ENCODE results near the gene CHN1.

DNA sequence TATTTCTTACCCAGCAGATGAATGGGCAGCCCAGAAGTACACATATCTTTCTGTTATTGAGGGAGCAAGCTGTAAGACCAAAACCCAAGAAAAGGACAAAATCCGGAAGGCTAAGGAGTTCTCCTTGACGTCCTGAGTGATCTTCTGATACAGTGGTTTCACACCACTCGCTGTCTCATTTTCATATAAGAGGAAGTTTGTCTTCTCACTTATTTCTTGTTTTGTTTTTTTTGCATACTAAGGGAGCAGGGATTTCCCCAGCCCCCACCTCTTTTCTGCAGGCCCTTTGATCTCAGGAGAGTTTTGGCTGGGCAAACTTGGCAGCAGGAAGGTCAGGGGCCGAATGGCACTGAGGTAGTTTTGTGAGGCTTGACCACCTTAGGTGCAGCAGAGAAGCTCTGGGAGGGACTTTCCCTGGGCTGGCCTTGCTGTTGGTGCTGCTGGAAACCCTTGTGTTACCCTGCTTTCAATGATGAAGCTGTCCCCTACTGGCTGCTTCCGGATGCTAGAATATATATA lies 254.2 kb downstream of the CHN1 start:
- no peak for TF ChIP-seq EZH2 (IDR thresholded peaks at IDR 0.05)
- TF ChIP-seq, protein P1, sequence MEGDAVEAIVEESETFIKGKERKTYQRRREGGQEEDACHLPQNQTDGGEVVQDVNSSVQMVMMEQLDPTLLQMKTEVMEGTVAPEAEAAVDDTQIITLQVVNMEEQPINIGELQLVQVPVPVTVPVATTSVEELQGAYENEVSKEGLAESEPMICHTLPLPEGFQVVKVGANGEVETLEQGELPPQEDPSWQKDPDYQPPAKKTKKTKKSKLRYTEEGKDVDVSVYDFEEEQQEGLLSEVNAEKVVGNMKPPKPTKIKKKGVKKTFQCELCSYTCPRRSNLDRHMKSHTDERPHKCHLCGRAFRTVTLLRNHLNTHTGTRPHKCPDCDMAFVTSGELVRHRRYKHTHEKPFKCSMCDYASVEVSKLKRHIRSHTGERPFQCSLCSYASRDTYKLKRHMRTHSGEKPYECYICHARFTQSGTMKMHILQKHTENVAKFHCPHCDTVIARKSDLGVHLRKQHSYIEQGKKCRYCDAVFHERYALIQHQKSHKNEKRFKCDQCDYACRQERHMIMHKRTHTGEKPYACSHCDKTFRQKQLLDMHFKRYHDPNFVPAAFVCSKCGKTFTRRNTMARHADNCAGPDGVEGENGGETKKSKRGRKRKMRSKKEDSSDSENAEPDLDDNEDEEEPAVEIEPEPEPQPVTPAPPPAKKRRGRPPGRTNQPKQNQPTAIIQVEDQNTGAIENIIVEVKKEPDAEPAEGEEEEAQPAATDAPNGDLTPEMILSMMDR (IDR thresholded peaks at IDR 0.05), result no peak

Measured in neural progenitor cell (in vitro differentiated cells).